Mononuclear cell (primary cell): ENCODE results near the gene CADM3. TPM values are rescaled to one million over a fixed set of nuclear protein-coding genes. Genes with fewer than 3 reads are reported as not detected.

ENCODE experiments used
- H3K27me3 ChIP-seq: 2 replicates; pipeline ENCODE4 v1.6.0; 2011; ENCODE audit warnings: low read length, control low read depth; ENCODE audit not compliant: insufficient read depth
- H3K4me1 ChIP-seq: 2 replicates; pipeline ENCODE4 v1.5.1; 2011; ENCODE audit warnings: mild to moderate bottlenecking, low read length, control low read depth; ENCODE audit not compliant: insufficient read depth
- H3K4me3 ChIP-seq: 2 replicates; pipeline ENCODE4 v1.5.1; 2011; ENCODE audit warnings: mild to moderate bottlenecking, low read length, moderate library complexity
- H3K9me3 ChIP-seq: 2 replicates; pipeline ENCODE4 v1.5.1; 2011; ENCODE audit warnings: low read depth, mild to moderate bottlenecking, control low read depth, low read length
- total RNA-seq: library from RNA; depleted of rRNA; stranded (reverse); fragments of >200 nt; gene quantifications from one replicate; pipeline ENCODE4 v1.2.3, GENCODE V29; 2012

Gene CADM3, protein sequence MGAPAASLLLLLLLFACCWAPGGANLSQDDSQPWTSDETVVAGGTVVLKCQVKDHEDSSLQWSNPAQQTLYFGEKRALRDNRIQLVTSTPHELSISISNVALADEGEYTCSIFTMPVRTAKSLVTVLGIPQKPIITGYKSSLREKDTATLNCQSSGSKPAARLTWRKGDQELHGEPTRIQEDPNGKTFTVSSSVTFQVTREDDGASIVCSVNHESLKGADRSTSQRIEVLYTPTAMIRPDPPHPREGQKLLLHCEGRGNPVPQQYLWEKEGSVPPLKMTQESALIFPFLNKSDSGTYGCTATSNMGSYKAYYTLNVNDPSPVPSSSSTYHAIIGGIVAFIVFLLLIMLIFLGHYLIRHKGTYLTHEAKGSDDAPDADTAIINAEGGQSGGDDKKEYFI
- total RNA-seq: 0.10 TPM

DNA sequence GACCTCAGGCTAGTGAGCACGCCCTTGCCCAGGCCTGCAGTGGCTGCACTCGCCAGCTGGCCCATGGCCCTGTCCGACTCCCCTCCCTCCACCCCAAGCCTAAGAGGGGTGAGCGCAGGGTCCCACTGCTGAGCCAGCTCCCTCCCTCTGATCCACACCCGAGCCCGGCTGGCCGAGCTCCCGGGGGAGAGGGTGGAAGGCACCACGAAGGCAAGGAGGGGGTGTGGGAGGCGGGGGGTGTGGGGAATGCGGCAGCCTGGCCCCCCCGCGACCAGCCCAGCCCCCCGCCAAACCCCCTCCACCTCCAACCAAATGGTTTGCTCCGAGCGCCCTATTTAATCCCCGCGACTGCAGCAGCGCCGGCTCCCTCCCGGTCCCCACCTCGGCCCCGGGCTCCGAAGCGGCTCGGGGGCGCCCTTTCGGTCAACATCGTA is at the start of gene CADM3:
CADM3 (plus strand) TSS at position 362 of the 434 bp plus-strand sequence. CDS start 151 bp downstream, outside the sequence.
- H3K9me3 ChIP-seq: no peaks in the 10 kb centered on the region
- peaks cover 3% of the 10 kb centered on the region for H3K4me1 ChIP-seq
- H3K27me3 ChIP-seq: peaks cover 71% of the 10 kb centered on the region
- no peak within 1 kb of the TSS for H3K4me3 ChIP-seq

- Histone ChIP-seq H3K27me3 (no peaks in the 10 kb centered on the region), H3K9me3 (no peaks in the 10 kb centered on the region), H3K4me1 (no peaks in the 10 kb centered on the region), H3K4me3 (no peak overlapping the region)
Measured at GRCh38 chr1:159122005-159122621, 49.3 kb upstream of the CADM3 start.

- Histone ChIP-seq H3K9me3 (no peaks in the 10 kb centered on the region), H3K4me3 (no peak overlapping the region), H3K4me1 (no peaks in the 10 kb centered on the region), H3K27me3 (no peaks in the 10 kb centered on the region)
Measured at GRCh38 chr1:159123587-159123986, 47.8 kb upstream of the CADM3 start.

DNA sequence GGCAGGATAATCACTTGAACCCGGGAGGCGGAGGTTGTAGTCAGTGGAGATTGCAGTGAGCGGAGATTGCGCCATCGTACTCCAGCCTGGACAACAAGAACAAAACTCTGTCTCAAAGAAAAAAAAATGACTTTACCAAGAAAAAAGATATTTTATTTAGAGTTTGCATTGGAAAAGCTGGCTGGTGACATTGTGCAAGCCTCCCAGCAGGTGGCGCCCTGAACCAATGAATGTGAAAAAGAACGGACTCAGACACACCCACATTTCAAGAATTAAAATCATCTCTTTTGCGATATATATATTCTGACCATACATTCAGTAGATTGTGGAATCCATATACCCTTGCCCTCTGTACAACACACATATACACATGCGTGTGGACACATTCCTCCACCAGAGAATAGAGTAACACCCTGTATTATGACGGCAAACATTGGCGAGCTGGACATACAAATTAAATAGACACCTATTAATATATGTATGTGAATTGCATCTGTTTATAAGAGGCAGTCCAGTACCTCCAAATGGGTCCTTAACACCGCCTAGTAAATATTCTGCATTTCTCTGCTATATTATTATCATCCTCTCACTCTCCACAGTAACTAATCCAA is 39.0 kb upstream of the CADM3 start:
- no peak overlapping the region for H3K4me3 ChIP-seq
- no peaks in the 10 kb centered on the region for H3K4me1 ChIP-seq
- H3K27me3 ChIP-seq: no peaks in the 10 kb centered on the region

DNA sequence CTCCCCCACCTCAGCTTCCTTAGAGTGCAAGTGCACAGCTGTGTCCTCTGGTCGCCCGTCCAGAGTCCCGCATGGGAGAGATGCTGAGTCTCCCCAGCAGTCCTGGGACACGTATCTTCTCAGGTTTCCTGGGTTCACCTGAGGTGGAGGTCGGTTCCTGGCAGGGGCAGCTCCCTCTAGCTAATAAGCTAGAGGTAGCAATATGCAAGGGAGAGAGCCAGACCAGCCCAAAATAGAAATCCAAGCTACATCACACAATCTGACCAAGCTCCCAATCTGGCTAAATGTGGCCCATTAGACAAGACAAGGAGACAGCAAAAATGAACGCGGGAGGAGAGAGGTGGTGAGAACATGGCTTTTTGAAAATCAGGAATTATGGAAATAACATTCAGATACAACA is 30.9 kb upstream of the CADM3 start:
- Histone ChIP-seq H3K4me3 (no peak overlapping the region), H3K27me3 (peaks cover 39% of the 10 kb centered on the region), H3K9me3 (no peaks in the 10 kb centered on the region), H3K4me1 (no peaks in the 10 kb centered on the region)

More for the DNA sequence above, 39.0 kb upstream of the CADM3 start:
- H3K9me3 ChIP-seq: no peaks in the 10 kb centered on the region

DNA sequence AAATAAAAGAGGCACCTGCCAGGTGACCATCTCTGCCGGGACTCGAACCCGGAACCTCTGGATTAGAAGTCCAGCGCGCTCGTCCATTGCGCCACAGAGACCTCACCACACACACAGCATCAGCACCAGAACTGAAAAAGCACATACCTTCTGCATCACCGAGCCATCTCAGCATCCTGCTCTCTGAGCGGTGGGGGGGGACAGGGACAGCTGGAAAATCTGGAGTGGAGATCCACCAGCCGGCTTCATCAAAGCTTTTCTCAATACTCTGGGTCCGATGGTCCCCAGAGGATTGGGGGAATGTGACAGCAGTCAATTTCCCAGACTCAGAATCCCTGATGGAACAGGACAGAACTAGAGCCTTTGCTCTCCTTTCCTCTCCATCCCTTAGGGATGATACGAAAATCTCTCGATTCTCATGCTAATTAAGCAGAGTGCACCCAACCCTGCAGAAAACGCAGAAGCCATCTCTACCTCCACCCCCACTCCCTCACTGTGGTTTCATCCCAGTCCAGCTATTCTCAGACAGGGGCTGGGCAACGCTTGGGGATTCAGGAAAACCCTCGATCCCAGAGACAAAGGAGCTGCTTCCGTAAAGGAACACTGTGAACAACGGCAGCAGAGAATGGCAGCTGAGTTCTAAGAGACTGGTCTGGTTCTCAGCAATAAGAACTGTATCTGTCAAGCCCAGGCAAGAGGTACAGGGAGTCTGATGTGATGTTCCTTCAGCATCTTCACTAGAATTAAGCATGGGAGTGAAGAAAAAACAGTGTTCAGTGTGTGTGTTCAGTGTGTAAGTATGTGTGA is 29.6 kb upstream of the CADM3 start:
- no peak overlapping the region for H3K4me3 ChIP-seq
- no peaks in the 10 kb centered on the region for H3K9me3 ChIP-seq
- no peaks in the 10 kb centered on the region for H3K4me1 ChIP-seq
- peaks cover 39% of the 10 kb centered on the region for H3K27me3 ChIP-seq

- H3K9me3 ChIP-seq: no peaks in the 10 kb centered on the region
Measured at GRCh38 chr1:159142391-159142663, 29.1 kb upstream of the CADM3 start.

DNA sequence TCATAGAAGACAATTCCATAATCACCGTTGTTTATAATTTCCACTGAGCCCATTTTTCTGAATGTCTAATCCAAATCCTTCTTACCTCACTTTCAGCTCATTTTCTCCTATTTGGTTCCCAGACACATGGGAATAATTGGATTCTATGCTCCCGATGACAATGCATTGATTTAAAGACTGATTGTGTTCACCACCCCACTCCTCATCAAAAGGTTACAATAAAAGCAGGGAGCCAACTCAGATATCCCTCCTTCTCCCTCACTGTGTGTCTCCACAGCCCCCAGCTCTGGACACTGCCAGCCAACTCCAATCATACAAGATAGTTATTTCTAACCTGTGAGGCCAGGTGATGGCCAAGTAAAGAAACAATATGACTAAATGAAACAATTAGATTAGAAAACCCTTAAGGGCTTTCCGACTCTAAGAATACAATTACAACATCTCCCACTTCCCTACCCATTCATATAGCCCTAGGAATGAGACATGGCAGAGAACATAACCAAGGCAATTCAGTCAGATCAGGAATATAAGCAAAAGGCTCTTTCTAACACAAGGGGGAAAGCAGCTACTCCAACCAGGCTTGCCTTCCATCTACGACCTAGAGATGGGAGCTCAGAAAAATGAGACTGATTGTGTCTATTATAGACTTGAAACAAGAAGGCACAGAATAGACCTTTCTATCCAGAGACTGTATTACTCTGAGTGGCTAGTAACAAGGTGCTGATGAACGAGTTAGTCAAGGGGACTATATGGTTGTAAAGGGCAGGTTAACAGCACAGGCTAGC is 28.5 kb upstream of the CADM3 start:
- Histone ChIP-seq H3K27me3 (peaks cover 39% of the 10 kb centered on the region), H3K9me3 (no peaks in the 10 kb centered on the region), H3K4me3 (no peak overlapping the region), H3K4me1 (no peaks in the 10 kb centered on the region)

More at GRCh38 chr1:159142391-159142663, 29.1 kb upstream of the CADM3 start:
- Histone ChIP-seq H3K4me1 (no peaks in the 10 kb centered on the region), H3K27me3 (peaks cover 39% of the 10 kb centered on the region), H3K4me3 (no peak overlapping the region)

DNA sequence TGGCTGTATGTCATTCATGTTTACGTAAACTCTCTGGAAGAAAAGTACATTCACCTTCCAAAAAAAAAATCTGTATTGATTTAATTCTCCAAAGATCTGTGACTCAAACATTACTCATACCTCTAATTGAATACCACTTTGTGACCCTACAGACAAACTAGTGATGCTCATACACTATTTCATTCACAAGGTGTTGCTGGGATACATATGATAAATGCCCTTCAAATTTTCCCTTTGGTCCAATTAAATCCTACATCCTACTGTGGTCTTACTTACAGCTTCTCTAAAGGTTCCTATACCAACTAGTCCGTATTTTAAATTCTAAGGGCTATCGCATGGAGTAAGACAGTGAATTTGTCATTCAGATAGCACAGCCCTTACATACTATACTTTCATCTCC is 26.8 kb upstream of the CADM3 start:
- Histone ChIP-seq H3K4me3 (no peak overlapping the region), H3K9me3 (no peaks in the 10 kb centered on the region), H3K27me3 (peaks cover 33% of the 10 kb centered on the region), H3K4me1 (no peaks in the 10 kb centered on the region)

- Histone ChIP-seq H3K9me3 (no peaks in the 10 kb centered on the region), H3K4me3 (no peak overlapping the region), H3K4me1 (peaks cover 3% of the 10 kb centered on the region), H3K27me3 (peaks cover 14% of the 10 kb centered on the region)
Measured at GRCh38 chr1:159146980-159147379, 24.4 kb upstream of the CADM3 start.

GRCh38 chr1:159152031-159152430 is 19.4 kb upstream of the CADM3 start:
- H3K4me1 ChIP-seq: peaks cover 7% of the 10 kb centered on the region
- no peaks in the 10 kb centered on the region for H3K9me3 ChIP-seq
- no peaks in the 10 kb centered on the region for H3K27me3 ChIP-seq
- no peak overlapping the region for H3K4me3 ChIP-seq

GRCh38 chr1:159161001-159161718 is 10.3 kb upstream of the CADM3 start:
- no peaks in the 10 kb centered on the region for H3K9me3 ChIP-seq
- peaks cover 16% of the 10 kb centered on the region for H3K27me3 ChIP-seq
- peaks cover 7% of the 10 kb centered on the region for H3K4me1 ChIP-seq
- H3K4me3 ChIP-seq: no peak overlapping the region

DNA sequence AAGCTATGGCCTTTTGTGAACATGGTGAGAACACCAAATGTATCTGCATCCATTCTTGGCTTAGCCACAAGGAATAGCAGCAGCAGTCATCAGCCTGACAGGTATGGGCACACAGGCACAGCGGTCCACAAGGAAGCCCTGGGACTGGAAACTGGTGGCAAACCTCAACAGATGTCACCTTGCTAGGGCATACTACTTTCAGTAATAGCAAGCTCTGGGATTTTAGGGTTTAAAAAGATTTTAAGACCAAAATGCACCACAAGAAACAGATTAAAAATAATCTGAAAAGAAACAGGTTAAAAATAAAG is 9.7 kb upstream of the CADM3 start:
- Histone ChIP-seq H3K27me3 (peaks cover 16% of the 10 kb centered on the region), H3K4me1 (peaks cover 7% of the 10 kb centered on the region), H3K9me3 (no peaks in the 10 kb centered on the region), H3K4me3 (no peak overlapping the region)
